HG02884 (cell line): ENCODE results near the gene FLT3LG.
"Not testable (repeated sequence)": the region's sequence is repeated elsewhere in the genome, so short reads cannot be mapped to it uniquely, and the experiment has no call there.

ENCODE experiments used
- ATAC-seq: cut with Tn5 transposase; IDR thresholded peaks from one replicate; pipeline ENCODE4 v1.9.1; 2021; ENCODE audit warnings: mild to moderate bottlenecking, moderate library complexity; ENCODE audit not compliant: unreplicated experiment

FLT3LG gene

DNA sequence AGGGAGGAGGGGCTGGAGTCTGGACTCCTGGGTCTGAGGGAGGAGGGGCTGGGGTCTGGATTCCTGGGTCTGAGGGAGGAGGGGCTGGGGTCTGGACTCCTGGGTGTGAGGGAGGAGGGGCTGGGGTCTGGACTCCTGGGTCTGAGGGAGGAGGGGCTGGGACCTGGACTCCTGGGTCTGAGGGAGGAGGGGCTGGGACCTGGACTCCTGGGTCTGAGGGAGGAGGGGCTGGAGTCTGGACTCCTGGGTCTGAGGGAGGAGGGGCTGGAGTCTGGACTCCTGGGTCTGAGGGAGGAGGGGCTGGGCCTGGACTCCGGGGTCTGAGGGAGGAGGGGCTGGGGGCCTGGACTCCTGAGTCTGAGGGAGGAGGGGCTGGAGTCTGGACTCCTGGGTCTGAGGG is 12.9 kb upstream of the FLT3LG start:
- not testable (repeated sequence) for ATAC-seq

DNA sequence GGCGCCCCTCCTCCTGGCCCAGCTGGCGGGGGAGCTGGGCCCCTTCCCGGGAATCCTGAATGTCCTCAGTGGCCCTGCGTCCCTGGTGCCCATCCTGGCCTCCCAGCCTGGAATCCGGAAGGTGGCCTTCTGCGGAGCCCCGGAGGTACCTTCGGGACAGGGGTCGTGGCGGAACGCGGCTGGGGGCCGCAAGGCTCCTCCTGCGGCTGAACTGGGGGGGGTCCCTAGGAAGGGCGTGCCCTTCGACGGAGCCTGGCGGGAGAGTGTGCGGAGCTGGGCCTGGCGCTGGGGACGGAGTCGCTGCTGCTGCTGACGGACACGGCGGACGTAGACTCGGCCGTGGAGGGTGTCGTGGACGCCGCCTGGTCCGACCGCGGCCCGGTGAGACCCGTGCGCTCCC is 12.4 kb upstream of the FLT3LG start:
- ATAC-seq, result no peak

- no peak for ATAC-seq
Observed at GRCh38 chr19:49462492-49462891, 11.5 kb upstream of the FLT3LG start.

GRCh38 chr19:49463960-49464740 is 9.9 kb upstream of the FLT3LG start:
- no peak for ATAC-seq

DNA sequence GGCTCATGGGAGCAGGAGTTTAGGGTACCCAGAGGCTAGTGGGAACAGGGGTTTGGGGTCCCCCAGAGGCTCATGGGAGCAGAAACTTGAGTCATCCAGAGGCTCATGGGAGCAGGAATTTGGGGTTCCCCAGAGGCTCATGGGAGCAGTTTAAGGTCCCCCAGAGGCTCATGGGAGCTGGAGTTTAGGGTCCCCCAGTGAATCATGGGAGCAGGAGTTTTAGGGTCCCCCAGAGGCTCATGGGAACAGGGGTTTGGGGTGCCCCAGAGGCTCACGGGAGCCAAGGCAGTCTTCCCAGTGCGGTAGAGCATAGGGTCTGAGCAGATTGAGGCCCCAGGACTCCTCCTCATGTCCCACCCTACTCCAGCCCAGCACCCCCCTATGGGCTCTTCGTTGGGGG is 8.6 kb upstream of the FLT3LG start:
- ATAC-seq, result no peak

GRCh38 chr19:49468199-49468598 is 5.8 kb upstream of the FLT3LG start:
- ATAC-seq, result no peak

- ATAC-seq, result peak; percentile 62
Observed at GRCh38 chr19:49468746-49469447, 5.1 kb upstream of the FLT3LG start.

DNA sequence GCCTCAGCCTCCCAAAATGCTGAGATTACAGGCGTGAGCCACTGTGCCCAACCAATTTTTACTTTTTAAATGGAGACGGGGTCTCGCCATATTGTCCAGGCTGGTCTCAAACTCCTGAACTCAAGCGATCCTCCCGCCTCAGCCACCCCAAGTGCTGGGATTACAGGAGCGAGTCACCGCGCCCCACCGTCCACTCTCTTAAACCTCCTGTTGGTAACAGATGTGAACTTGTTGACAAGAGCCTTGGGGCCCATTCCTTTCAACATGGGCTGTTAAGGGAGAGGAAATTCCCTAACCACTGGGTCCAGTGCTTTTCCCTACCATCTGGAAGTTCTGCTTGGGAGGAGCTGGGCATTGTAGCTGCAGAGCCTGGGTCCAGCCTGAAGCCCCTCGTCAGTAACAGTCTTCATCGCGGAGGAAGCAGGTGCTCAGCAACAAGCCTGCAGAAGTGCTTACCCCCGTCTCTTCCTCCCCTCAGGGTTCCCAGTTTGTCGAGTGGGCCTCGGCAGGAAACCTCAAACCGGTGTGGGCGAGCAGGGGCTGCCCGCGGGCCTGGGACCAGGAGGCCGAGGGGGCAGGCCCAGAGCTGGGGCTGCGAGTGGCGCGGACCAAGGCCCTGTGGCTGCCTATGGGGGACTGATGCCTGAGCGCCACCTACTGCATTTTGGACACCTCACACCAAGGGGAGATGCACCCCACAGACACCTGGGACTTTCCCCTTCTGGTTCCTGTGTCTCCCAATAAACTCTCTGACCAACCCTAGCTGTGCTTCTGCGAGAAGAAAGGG is 4.0 kb upstream of the FLT3LG start:
- no peak for ATAC-seq

DNA sequence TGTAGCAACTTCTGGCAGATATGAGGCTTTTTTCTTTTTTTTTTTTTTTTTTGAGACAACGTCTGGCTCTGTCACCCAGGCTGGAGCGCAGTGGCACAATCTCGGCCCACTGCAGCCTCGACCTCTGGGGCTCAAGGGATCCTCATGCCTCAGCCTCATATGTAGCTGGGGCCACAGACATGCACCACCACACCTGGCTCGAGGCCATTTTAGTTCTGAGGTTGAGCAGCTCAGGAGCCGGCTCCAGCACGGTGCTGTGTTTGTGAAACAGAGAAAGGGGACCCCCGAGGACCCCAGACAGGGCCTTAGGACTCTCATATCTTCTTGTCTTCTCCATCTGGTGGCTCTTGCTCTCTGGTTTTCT is 3.4 kb upstream of the FLT3LG start:
- ATAC-seq, result no peak

DNA sequence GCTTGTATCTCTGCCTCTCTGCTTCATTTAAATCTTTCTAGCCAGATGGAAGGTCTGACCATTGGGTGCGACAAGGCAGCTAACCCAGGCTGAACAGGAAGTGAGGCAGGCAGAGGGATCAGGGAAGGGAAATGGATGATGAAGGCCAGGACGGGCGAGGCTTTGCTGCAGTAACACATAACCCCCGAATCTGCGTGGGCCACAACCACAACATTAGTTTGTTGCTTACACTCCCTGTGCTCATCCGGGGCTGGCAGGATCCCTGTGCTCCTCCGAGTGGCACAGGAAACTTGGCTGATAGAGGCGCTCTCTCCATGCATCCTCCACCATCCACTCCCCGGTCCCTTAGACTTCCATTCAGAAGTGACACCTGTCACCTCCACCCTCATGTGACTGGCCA is 1.1 kb upstream of the FLT3LG start:
- no peak for ATAC-seq

GRCh38 chr19:49473501-49473867 is 531 bp upstream of the FLT3LG start:
- not testable (repeated sequence) for ATAC-seq

GRCh38 chr19:49474542-49474924 is 518 bp downstream of the FLT3LG start:
- ATAC-seq, result no peak

DNA sequence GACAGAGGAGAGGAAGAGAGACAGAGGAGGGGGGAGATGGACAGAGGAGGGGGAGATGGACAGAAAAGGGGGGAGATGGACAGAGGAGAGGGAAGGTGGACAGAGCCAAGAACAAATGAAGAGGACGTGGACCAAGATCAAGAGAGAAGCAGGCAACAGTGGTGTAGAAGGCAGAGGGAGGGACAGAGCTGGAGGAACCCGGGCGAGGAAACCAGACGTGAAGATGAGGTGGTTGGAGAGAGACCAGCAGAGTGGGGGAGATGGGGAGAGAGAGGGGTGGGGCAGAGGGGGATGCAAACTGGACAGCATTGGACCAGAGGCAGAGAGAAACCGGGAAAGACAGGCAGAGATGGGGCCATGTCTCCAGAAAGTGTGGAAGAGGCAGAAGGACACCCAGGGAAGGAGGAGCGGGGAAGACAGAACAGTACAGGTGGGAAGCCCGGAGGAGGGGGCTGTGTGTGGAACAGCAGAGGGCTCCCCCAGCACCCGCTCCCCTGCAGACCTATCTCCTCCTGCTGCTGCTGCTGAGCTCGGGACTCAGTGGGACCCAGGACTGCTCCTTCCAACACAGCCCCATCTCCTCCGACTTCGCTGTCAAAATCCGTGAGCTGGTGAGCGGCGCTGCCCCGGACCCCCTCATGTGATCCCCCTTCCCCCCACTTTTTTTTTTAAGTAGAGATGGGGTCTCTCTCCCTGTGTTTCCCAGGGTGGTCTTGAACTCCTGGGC is 1.3 kb downstream of the FLT3LG start:
- ATAC-seq, result no peak

DNA sequence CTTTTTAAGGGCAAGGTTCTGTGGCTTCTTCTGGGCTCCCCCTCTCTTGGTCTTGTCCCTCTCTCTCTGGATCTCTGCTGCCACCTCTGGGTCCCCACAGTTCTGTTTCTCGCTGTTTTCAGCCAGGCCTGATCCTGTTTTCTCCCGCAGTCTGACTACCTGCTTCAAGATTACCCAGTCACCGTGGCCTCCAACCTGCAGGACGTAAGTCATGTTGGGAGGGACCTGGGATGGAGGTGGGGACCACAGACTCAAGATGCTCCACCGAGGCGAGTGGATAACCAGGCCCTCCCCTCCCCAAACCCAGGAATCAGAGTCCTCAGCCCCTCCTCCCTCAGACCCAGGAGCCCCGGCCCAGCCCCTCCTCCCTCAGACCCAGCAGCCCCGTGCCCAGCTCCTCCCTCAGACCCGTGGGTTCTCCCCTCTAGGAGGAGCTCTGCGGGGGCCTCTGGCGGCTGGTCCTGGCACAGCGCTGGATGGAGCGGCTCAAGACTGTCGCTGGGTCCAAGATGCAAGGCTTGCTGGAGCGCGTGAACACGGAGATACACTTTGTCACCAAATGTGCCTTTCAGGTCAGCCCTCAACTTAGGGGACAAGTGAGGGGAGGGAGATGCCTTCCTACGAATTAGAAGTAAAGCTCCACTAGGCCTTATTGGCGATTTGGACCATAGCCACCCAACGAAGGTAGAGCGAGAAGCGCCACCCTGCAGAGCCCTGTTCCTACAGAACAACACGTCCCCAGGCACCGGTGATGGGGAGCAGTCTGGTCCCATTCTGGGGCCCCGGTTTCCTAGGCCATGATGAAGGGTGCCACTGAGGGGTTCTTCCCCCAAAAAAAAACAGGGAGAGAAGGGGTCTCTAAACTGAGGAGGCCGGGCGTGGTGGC is 2.2 kb downstream of the FLT3LG start:
- no peak for ATAC-seq

DNA sequence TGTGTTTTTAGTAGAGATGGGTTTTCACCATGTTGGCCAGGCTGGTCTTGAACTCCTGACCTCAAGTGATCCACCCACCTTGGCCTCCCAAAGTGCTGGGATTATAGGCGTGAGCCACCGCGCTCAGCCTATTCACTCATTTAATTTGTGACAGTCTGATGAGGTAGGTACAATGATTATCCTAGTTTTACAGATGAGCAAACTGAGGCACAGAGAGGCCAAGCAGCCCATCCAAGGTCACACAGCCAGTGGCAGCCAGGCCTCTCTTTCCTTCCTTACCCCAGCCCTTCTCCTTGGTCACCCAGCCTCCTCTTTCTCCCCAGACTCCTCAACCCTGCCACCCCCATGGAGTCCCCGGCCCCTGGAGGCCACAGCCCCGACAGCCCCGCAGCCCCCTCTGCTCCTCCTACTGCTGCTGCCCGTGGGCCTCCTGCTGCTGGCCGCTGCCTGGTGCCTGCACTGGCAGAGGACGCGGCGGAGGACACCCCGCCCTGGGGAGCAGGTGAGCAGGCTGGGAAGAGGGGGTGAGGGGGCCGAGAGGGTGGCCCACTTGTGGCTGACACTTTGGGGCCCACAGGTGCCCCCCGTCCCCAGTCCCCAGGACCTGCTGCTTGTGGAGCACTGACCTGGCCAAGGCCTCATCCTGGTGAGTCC is 6.1 kb downstream of the FLT3LG start:
- no peak for ATAC-seq

DNA sequence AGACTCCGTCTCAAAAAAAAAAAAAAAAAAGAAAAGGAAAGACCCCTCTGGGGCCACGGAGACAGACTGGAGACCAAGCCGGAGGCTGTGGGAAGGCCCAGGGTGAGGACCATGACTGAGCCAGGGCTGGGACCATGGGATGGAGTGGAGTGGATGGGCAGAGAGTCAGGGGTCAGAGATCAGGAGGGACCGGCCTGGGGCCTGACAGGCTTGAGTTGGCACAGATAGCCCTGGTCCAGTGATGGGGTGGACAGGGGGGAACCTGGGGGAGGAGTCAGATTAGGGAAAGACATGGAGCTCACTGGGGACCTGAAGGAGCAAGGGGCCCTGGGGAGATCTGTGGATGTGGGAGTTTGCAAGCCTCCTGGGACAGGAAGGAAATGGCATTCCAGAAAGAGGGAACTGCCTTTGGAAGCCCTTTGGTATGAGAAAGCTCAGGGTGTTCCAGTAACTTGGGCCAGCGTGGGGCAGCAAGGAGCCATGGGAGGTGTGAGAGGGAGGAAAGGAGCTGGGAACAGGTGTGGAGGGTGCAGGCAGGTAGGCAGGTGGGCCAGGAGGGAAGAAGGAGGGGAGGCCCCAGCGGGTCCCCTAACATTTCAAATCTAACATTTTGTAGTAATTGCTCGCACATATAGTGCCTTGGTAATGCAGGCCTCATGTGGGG is 7.1 kb downstream of the FLT3LG start:
- no peak for ATAC-seq

- ATAC-seq, result no peak
Observed at GRCh38 chr19:49486232-49486631, 12.2 kb downstream of the FLT3LG start.

- ATAC-seq, result no peak
Observed at GRCh38 chr19:49486710-49487276, 12.8 kb downstream of the FLT3LG start.
